MCF 10A (cell line): ENCODE results near the gene IGF2BP3. TPM values are rescaled to one million over a fixed set of nuclear protein-coding genes. Genes with fewer than 3 reads are reported as not detected.

Source experiments
- BruUV-seq: library from RNA; stranded (reverse); fragments of 400-500 nt; replicated peaks from 2 replicates; lab custom pipeline; 2021; lab: Mats Ljungman, UMichigan
- CTCF ChIA-PET: fragments of 300-600 bp; sonication (Branson Sonifier 250); formaldehyde crosslinking; extraction: SDS; loops from one replicate; lab custom pipeline; 2021; ENCODE audit warnings: antibody characterized with exemption, inconsistent platforms; lab: Yijun Ruan, JAX
- POLR2A ChIA-PET: fragments of 300-600, 350-650 bp; sonication (Branson Sonifier 250); formaldehyde crosslinking; extraction: SDS; loops from one replicate; lab custom pipeline; 2020; ENCODE audit warnings: antibody characterized with exemption, inconsistent platforms; lab: Yijun Ruan, JAX
- DNase-seq: peaks from one replicate; pipeline ENCODE4 v3.0.0-alpha.2; 2018; ENCODE audit not compliant: unreplicated experiment
- H3K27ac Mint-ChIP-seq: one replicate; pipeline ENCODE4 v1.8.0; 2022; ENCODE audit warnings: mild to moderate bottlenecking, low read depth, mixed read lengths; ENCODE audit not compliant: unreplicated experiment
- H3K27me3 Mint-ChIP-seq: one replicate; pipeline ENCODE4 v1.8.0; 2022; ENCODE audit warnings: mixed read lengths; ENCODE audit not compliant: insufficient read depth, unreplicated experiment
- H3K36me3 Mint-ChIP-seq: one replicate; pipeline ENCODE4 v1.8.0; 2022; ENCODE audit warnings: mild to moderate bottlenecking, moderate library complexity, mixed read lengths; ENCODE audit not compliant: insufficient read depth, unreplicated experiment
- H3K4me1 Mint-ChIP-seq: one replicate; pipeline ENCODE4 v1.8.0; 2022; ENCODE audit warnings: mixed read lengths; ENCODE audit not compliant: insufficient read depth, unreplicated experiment
- H3K4me3 Mint-ChIP-seq: one replicate; pipeline ENCODE4 v1.8.0; 2022; ENCODE audit warnings: mild to moderate bottlenecking, moderate library complexity, mixed read lengths; ENCODE audit not compliant: unreplicated experiment
- H3K9me3 Mint-ChIP-seq: one replicate; pipeline ENCODE4 v1.8.0; 2022; ENCODE audit warnings: mixed read lengths; ENCODE audit not compliant: unreplicated experiment
- CTCF ChIP-seq: fragments of 200-600 bp; IDR thresholded peaks from one replicate; pipeline ENCODE4 v1.8.0; 2022; ENCODE audit warnings: antibody characterized with exemption, mild to moderate bottlenecking; ENCODE audit not compliant: unreplicated experiment
- intact Hi-C: fragments of 100-400 bp; cut with micrococcal nuclease; formaldehyde crosslinking; loops from 2 replicates; pipeline ENCODE4 v1.14.1; 2022
- total RNA-seq: library from RNA; stranded (reverse); gene quantifications from 2 replicates; pipeline ENCODE4 v1.2.3, GENCODE V29; 2022

Gene IGF2BP3
- total RNA-seq, 1 experiment from 2014 or later = 29.8 TPM

- no peaks in the 10 kb centered on the region for H3K9me3 Mint-ChIP-seq
- no peak for DNase-seq
- no peak for TF ChIP-seq CTCF
- intact Hi-C loops = no loop called here
- CTCF ChIA-PET = interaction anchor here (1.0 kb wide), 1 partner anchor 9 kb away, joined by 3 read pairs; no protein-coding TSS in a partner anchor
- POLR2A ChIA-PET = no interaction called here
- BruUV-seq = no TSS peak
- H3K4me3 Mint-ChIP-seq = no peak overlapping the region
- peak overlapping the region; percentile 19 for H3K27ac Mint-ChIP-seq
- H3K27me3 Mint-ChIP-seq = no peaks in the 10 kb centered on the region
- H3K4me1 Mint-ChIP-seq = peaks cover 20% of the 10 kb centered on the region
- no peaks in the 10 kb centered on the region for H3K36me3 Mint-ChIP-seq
Measured at GRCh38 chr7:23426876-23427275, 43.4 kb downstream of the IGF2BP3 start.

GRCh38 chr7:23422909-23423308, 47.4 kb downstream of the IGF2BP3 start:
- no TSS peak for BruUV-seq
- ChIA-PET CTCF (no interaction called here), POLR2A (no interaction called here)
- TF ChIP-seq CTCF = no peak
- H3K27ac Mint-ChIP-seq = no peak overlapping the region
- H3K4me1 Mint-ChIP-seq = peaks cover 12% of the 10 kb centered on the region
- intact Hi-C loops = no loop called here
- H3K9me3 Mint-ChIP-seq = no peaks in the 10 kb centered on the region
- no peak for DNase-seq
- H3K36me3 Mint-ChIP-seq = no peaks in the 10 kb centered on the region
- H3K4me3 Mint-ChIP-seq = no peak overlapping the region
- H3K27me3 Mint-ChIP-seq = no peaks in the 10 kb centered on the region

- no peak overlapping the region for H3K4me3 Mint-ChIP-seq
- no peaks in the 10 kb centered on the region for H3K36me3 Mint-ChIP-seq
- H3K27ac Mint-ChIP-seq = no peak overlapping the region
- POLR2A ChIA-PET = no interaction called here
- no peak for TF ChIP-seq CTCF
- H3K4me1 Mint-ChIP-seq = peaks cover 16% of the 10 kb centered on the region
- CTCF ChIA-PET = no interaction called here
- no peaks in the 10 kb centered on the region for H3K27me3 Mint-ChIP-seq
- no TSS peak for BruUV-seq
- intact Hi-C loops = no loop called here
- no peaks in the 10 kb centered on the region for H3K9me3 Mint-ChIP-seq
- DNase-seq = no peak
Measured at GRCh38 chr7:23422384-23422783, 47.9 kb downstream of the IGF2BP3 start.

- intact Hi-C loops = no loop called here
- Mint-ChIP-seq H3K9me3 (no peaks in the 10 kb centered on the region), H3K27me3 (no peaks in the 10 kb centered on the region), H3K4me3 (no peak overlapping the region), H3K36me3 (peaks cover 4% of the 10 kb centered on the region), H3K4me1 (peaks cover 9% of the 10 kb centered on the region), H3K27ac (peak overlapping the region; percentile 51)
- POLR2A ChIA-PET = interaction anchor here (1.8 to 3.9 kb wide), 2 partner anchors 11 to 121 kb away, joined by 4 to 14 read pairs; partner anchors contain the start of gene MALSU1
- CTCF ChIA-PET = interaction anchor here (0.6 to 3.8 kb wide), 4 partner anchors 8 to 28 kb away, joined by 3 to 18 read pairs (median 3); no protein-coding TSS in a partner anchor
- no peak for TF ChIP-seq CTCF
- BruUV-seq = no TSS peak
- DNase-seq = no peak
Measured at GRCh38 chr7:23419845-23420244, 50.4 kb downstream of the IGF2BP3 start.
